Esophagus muscularis mucosa (tissue), 3 donors: ENCODE measurements around the gene TRIM67.

ENCODE experiments used
- CTCF ChIP-seq, 3 experiments: fragments of 200-600 bp in 2 of 3; fragments of 450-650 bp in 1 of 3; sonication (generic) in 2 of 3; IDR thresholded peaks; one replicate each; pipeline ENCODE4 v1.5.1; 2017 to 2019; ENCODE audit warnings: antibody characterized with exemption in 3 of 3, mild to moderate bottlenecking in 2 of 3, moderate library complexity in 1 of 3
- POLR2A ChIP-seq: fragments of 450-650 bp; IDR thresholded peaks from one replicate; pipeline ENCODE4 v1.6.1; 2017; ENCODE audit warnings: antibody characterized with exemption, moderate library complexity, mild to moderate bottlenecking, low read depth
- POLR2AphosphoS5 ChIP-seq, 2 donors: sonication (generic); formaldehyde crosslinking; IDR thresholded peaks; one replicate each; pipeline ENCODE4 v1.6.1; 2017; ENCODE audit warnings: antibody characterized with exemption in 2 of 2

GRCh38 chr1:231147896-231148295 is 14.0 kb upstream of the TRIM67 start:
- TF ChIP-seq CTCF (IDR thresholded peaks at IDR 0.05) (no peak), POLR2AphosphoS5 (IDR thresholded peaks at IDR 0.05) (no peak), POLR2A (no peak)
